Activated T-helper 1 cell treated with Interleukin-2 at 50 U/mL for 16 hours (primary cell): ENCODE results near the gene KCNH6.

ENCODE experiments used
- DNase-seq: peaks from one replicate; pipeline ENCODE4 v3.0.0-alpha.2; 2020; ENCODE audit warnings: low read depth

KCNH6 gene, protein sequence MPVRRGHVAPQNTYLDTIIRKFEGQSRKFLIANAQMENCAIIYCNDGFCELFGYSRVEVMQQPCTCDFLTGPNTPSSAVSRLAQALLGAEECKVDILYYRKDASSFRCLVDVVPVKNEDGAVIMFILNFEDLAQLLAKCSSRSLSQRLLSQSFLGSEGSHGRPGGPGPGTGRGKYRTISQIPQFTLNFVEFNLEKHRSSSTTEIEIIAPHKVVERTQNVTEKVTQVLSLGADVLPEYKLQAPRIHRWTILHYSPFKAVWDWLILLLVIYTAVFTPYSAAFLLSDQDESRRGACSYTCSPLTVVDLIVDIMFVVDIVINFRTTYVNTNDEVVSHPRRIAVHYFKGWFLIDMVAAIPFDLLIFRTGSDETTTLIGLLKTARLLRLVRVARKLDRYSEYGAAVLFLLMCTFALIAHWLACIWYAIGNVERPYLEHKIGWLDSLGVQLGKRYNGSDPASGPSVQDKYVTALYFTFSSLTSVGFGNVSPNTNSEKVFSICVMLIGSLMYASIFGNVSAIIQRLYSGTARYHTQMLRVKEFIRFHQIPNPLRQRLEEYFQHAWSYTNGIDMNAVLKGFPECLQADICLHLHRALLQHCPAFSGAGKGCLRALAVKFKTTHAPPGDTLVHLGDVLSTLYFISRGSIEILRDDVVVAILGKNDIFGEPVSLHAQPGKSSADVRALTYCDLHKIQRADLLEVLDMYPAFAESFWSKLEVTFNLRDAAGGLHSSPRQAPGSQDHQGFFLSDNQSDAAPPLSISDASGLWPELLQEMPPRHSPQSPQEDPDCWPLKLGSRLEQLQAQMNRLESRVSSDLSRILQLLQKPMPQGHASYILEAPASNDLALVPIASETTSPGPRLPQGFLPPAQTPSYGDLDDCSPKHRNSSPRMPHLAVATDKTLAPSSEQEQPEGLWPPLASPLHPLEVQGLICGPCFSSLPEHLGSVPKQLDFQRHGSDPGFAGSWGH

DNA sequence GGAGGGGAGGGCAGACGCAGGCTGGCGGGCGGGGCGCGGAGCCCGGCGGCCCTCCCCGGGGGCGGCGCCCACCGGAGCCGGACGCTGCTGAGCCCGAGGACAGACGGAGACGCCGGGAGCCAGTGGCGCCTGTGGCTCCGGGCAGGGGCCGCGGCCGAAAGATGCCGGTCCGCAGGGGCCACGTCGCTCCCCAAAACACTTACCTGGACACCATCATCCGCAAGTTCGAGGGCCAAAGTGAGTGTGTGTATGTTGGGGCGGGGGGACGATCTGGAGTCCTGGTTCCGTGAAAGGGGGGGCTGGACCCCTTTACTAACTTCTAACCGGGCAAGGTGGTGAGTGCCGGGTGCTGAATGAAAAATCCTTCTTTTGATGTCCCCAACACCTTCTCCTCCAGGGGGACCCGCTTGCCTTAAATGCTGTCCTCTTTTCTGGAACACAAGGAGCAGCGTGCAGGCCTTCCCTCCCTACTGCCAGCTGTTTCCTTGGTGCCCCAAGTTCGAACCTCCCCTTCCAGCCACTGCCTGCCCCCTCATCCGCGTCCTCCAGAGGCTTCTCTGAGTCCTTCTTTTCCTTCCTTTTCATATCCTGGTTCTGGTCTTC, at the start of gene KCNH6:
Gene KCNH6, plus strand, starts transcription at position 106 of the 603 bp plus-strand sequence. Its CDS starts 56 bp downstream, at position 162.
- DNase-seq: no peak

DNA sequence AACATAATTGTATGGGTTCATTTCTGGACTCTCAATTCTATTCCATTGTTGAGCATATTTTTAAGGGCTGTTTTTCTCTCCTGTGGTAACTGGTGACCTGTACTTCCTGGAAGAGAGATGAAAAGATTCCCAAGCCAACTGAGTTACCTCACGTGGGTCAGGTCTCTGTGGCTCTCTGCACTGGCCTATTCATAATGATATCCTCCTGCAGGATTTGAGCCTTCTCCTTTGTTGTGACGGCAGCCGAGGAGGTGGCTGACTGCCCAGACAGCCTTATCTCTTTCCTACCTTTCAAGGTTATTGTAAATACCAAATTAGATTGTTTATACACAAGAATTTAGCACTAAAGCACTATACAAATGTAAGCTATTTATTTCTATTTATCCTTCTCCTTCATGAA, 49.0 kb upstream of the KCNH6 start:
- DNase-seq: no peak

DNA sequence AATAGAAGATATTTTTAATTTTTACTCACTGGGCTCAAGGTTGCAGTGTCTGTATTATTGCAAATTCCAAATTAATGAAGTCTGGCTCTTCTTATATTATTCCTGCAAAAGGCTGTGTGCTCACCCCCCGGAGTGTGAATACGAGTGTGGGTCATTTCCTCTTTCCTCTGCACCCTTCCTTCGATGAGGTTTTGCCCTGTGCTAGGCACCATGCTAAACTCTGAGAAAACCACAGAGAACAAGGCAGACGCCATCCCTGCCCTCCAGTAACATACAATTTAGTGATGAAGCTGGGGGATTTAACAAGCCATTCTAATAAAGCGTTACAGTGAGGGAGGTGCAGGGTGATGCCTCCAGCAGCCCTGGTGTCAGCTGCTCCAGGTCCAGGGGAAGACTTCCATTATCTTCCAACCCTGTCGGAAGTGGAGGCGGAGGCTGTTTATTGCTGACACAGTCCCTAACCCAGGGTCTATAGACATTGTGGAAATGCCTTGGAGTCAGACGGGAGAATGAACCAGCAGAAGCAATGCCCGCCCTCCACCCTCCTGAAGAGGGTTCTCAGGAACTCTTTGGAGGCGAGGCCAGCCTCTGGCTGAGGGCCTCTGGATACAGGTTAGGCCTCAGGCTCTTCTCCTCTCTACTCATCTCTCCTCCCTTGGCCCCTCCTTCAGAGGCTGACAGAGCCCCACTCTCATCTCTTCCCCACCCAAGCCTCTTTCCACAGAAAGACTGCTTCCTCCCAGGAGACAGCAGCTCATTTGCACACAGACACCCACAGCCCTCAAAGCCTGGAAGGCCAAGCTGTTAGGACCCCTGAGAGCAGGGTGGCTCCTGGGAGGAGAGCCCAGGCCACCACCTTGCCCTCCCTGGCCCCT, 48.3 kb upstream of the KCNH6 start:
- no peak for DNase-seq

DNA sequence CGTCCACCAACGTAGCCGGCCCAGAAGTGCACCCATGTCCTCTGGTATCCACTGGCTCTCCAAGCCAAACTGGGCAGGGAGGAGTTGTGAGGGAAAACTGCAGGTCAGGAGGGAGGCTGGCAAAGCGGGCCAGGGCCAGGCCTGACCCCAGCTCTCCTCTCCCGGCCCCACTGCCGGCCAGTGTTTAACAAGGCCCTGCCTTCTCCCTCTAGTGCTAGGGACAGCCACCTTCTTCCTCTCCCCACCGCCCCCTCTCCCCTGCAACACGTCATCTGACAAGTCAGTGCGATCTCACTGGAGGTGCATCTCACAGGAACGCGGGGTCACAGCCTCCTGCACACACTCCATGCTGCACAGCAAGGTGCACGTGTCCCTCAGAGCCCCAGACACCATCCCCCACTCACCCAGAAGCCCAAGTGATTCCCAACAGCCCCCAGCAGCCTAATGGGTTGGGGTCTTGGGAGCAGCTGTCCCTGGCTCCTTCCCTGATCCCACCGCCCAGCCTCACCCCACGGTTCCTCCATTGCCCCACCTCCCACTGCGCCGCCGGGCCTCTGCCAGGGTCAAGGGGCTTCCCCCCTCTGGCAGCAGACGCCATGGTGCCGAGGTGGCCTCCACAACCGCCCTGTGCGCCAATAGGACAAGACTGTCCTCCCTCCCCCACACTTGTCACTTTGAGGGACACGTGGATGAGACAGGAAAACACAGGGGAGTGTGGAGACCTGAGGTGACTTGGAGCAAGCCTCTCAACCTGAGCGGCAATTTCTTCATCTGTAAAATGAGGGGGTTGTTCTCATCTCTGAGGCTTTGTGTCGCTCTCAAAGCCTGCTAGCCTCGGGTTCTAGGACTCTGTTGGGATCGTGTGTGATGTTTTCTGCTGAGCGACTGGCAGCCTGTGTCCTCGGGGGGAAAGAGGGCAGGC, 47.4 kb upstream of the KCNH6 start:
- no peak for DNase-seq

DNA sequence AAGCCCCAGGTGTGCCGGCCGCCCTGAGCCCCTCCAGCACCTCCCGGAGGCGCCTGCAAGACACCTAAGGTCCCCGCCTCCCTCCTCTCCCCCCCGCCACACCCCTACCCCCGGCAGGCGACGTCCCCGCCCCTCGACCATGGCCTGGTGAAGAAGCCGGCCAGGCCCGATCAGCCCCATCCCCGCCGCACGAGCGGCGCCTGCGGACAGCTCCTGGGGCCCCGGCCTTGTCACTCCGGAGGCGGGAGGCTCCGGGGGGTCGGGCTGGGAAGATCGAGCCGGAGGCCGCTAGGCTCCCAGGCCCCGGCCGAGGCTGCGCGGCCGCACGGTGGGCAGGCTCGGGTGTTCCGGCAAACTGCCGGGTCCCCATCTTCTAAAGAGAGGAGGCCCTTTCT, 46.7 kb upstream of the KCNH6 start:
- DNase-seq: no peak

DNA sequence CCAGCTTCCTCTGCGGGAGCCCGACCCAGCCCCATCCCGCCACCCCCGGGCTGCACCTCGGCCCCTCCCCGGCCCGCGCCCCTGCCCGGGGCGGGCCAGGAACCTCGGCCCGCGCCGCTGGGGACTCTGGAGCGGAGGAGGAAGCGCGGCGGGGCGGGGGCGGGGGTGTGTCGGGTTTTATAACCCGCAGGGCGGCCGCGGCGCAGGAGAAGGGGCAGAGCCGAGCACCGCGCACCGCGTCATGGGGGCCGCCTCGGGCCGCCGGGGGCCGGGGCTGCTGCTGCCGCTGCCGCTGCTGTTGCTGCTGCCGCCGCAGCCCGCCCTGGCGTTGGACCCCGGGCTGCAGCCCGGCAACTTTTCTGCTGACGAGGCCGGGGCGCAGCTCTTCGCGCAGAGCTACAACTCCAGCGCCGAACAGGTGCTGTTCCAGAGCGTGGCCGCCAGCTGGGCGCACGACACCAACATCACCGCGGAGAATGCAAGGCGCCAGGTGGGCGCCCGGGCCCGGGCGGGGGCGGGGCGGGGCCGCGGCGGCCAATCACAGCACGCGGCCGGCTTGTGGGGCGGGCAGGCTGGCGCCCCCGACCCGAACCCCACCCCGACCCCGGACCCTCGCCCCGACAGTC, 46.2 kb upstream of the KCNH6 start, which contains the start of gene ACE:
Gene ACE, plus strand, starts transcription at position 208 of the 626 bp plus-strand sequence. Its CDS starts 34 bp downstream, at position 242.
- peak; percentile 17 for DNase-seq

DNA sequence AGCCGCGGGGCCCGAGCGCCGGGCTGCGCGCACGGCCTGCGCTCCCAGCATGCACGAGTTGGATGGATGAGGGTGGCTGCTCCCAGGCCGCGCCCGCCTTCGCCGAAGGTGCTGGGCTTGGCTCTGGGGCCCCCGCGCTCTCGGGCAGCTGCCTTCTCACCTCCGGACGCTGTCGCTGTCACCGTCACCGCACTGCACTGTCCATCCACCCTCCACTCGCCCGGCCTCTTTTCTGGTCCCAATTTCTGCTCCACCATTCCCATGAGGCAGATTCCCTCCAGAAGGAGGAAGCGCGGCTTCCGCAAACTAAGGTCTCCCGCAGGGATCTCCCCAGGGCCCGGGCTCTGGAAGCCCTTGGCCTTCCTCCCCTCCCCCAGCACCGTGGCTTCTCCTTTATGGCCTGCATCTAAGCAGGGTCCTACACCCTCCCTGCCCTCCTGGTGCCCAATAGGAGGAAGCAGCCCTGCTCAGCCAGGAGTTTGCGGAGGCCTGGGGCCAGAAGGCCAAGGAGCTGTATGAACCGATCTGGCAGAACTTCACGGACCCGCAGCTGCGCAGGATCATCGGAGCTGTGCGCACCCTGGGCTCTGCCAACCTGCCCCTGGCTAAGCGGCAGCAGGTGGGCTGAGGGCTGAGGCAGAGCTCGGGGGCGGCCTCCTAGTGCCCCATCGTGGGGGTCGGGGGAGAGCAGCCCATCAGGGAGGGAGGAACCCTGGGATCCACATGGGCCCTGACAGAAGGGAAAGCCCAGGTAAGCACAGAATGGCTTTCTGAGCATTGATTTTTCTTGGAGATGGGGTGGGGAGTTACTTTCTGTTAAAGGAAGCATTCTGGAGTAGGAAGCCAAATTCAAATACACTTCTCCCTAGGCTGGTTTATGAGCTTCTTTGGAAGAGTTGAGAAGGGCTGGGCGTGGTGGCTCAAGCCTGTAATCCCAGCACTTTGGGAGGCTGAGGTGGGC, 45.4 kb upstream of the KCNH6 start:
- DNase-seq: no peak

DNA sequence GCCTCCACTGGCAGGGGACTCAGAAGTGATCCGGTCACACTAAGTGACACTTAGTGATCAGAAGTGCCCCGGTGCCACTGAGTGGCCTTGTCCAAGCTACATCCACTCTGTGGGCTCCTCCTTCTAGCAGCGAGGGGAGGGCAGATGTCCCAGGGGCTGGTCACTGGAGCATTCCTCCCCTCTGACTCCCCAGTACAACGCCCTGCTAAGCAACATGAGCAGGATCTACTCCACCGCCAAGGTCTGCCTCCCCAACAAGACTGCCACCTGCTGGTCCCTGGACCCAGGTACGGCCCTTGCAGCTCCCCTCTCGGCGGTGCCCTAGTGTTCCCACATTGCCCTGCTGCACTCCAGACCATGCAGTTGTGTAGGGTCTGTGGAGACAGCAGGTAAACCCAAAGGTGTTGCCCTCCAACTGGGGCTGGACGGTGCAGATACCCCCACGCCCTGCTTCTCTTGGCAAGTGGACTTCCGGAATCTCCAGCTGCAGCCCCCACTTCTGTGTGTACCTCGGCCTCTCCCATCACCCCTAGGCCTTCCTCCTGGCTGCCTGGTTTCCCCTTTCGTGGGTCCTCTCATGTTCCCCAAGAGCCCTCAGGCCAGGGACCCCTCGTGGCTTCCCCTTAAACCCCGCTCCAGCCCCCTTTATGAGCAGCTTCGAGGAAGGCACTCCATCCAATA, 44.2 kb upstream of the KCNH6 start:
- DNase-seq: peak; percentile 62

DNA sequence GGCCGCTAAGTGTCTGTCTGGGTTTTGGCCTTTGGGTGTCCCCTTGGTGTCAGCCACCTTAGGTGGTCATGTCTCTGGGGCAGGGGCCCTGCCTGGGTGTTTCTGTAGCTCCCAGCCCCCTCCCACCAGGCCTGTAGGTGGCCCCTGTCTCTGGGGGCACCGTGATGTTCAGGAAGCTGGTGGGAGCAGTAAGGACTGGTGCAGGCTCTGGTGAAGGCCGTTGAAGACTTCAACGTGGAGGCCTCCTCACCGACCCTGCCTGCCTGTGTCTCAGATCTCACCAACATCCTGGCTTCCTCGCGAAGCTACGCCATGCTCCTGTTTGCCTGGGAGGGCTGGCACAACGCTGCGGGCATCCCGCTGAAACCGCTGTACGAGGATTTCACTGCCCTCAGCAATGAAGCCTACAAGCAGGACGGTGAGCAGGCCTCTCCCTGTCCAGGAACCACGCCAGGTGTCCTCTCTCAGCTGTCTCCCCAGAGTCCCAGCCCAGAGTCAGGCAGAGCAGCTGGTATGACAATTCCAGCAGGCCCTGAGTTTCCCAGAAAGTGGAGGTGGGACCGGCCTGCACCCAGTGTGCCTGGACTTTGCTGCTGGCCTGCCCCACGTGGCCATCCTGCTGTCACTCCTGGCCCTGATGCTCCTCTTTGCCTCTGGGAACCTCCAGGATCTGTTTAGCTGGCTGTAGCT, 43.5 kb upstream of the KCNH6 start:
- DNase-seq: no peak

DNA sequence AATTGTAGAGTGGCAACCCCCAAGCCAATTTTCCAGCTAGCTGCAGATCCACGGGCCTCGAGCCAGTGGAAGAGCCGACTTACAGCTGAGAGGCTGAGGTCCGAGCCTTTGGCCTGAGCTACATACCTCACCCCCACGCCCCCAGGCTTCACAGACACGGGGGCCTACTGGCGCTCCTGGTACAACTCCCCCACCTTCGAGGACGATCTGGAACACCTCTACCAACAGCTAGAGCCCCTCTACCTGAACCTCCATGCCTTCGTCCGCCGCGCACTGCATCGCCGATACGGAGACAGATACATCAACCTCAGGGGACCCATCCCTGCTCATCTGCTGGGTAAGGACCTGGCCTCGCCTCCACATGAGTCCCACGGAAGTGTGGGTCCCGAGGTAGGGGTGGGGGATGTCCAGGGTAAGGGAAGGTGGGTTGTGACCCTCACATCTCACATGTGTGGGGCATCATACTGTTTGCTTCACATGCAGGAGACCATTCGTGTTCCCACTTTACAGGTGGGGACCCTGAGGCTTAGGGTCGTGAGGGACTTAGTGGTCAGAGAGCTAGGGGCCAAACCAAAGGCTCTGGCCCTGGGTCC, 42.9 kb upstream of the KCNH6 start:
- no peak for DNase-seq

DNA sequence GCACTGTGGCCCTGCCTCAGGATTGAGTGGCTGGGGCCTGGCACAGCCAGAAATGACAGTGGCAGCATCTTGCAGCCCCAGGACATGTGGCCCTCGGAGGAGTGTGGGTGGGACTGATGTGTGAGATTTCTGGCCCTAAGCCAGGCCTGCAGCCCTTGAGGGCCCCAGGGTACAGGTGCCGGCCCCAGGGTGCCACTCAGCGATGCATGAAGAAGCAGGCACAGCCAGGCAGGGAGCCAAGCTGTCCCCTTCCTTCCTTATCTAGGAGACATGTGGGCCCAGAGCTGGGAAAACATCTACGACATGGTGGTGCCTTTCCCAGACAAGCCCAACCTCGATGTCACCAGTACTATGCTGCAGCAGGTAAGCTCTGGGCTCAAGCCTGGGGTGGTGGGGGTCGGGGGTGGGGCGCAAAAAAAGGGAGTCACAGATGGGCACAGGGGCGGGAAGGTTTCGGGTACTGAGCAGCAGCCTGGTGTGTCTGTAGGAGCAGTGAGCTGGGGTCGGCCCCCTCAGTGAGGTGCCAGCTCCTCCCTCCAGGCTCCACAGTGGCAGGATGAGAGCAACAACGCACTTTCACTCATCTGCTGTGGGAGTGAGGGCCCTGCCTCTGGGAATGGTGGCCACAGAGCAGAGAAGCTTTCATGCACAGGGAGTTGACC, 42.2 kb upstream of the KCNH6 start:
- DNase-seq: no peak

DNA sequence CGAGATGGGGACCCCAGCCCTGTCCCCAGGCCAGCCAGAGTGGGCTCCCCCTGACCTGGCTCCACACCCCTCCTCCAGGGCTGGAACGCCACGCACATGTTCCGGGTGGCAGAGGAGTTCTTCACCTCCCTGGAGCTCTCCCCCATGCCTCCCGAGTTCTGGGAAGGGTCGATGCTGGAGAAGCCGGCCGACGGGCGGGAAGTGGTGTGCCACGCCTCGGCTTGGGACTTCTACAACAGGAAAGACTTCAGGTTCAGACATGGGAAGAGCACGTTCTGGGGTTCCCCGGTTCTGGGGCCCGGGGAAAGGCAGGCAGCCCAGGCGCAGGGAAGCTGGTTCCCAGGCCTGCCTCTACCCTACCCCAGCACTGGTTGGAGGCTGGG, 41.7 kb upstream of the KCNH6 start:
- DNase-seq: no peak

DNA sequence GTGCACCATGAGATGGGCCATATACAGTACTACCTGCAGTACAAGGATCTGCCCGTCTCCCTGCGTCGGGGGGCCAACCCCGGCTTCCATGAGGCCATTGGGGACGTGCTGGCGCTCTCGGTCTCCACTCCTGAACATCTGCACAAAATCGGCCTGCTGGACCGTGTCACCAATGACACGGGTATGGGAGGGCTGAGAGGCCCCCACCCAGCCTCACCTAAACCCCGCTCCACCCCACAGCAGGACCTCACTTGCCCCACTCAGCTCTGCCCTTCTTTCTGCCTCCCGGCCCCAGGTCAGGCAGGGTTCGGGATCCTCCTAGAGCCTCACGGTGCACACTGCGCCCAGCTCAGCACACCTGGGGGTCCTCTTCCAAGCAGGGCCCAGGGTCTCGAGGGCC, 40.6 kb upstream of the KCNH6 start:
- no peak for DNase-seq

DNA sequence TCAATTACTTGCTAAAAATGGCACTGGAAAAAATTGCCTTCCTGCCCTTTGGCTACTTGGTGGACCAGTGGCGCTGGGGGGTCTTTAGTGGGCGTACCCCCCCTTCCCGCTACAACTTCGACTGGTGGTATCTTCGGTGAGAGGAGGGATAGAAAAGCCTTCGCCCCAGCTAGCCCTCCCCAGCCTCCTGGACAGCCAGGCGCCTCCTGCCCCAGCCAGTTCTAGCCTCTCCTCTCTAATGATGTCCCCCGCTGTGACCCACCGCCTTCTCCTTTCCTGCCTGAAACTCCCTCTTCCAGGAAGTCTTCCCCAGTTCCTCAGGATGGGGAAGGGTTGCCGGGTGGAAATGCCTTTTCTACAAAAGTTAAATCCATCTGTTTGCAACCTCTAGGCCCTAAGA, 40.1 kb upstream of the KCNH6 start:
- DNase-seq: no peak

DNA sequence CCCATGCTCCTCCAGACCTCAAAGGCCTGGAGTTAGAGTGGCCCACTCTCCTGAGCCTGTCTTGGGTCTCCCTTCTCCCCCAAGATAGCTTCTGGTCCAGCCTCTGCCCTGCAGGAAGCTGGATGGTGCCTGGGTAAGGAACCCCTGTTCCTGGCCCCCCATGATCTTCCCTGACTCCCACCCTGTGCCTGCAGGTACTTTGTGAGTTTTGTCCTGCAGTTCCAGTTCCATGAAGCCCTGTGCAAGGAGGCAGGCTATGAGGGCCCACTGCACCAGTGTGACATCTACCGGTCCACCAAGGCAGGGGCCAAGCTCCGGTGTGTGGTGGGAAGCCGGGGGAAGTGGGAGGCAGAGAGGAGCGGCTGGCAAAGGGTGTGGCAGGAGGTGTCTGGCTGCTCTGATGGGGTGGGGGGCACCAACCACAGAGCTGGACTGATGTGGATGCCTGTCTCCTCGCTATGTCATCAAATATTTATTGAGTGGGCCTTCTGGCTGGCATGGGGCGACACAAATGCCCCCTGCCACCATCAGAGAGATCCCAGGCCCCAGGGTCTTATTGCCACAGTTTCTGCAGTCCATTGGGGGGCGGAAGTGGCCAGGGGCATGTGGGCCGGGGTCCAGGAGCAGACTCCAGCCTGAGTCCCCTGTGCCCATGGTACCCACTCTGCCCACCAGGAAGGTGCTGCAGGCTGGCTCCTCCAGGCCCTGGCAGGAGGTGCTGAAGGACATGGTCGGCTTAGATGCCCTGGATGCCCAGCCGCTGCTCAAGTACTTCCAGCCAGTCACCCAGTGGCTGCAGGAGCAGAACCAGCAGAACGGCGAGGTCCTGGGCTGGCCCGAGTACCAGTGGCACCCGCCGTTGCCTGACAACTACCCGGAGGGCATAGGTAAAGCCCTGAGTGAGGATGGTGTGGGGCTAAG, 39.2 kb upstream of the KCNH6 start:
- DNase-seq: no peak
